ENCODE results near the gene ATE1.

GRCh38 chr10:121766426-121766825 is 161.4 kb downstream of the ATE1 start:
- TF ChIP-seq CTCF (IDR thresholded peaks at IDR 0.05; ENCODE audit: extremely low read depth in 1 of 2, insufficient read depth in 1 of 2, low read depth in 1 of 2, low read length in 2 of 2) (no peak), EZH2 (IDR thresholded peaks at IDR 0.05; ENCODE audit: borderline replicate concordance, low read depth, low read length, severe bottlenecking) (no peak), MAX (IDR thresholded peaks at IDR 0.05; ENCODE audit: insufficient read depth, insufficient read length) (no peak), POLR2AphosphoS5 (IDR thresholded peaks at IDR 0.05; ENCODE audit: insufficient read depth, low read depth, low read length) (no peak)
